ENCODE measurements around the gene ELL3. TPM values are rescaled to one million over a fixed set of nuclear protein-coding genes. Genes with fewer than 3 reads are reported as not detected.
"Not testable (repeated sequence)": the region's sequence is repeated elsewhere in the genome, so short reads cannot be mapped to it uniquely, and the experiment has no call there.

The ELL3 gene
- polyA plus RNA-seq, 1 donor (not counting 4 experiments of a cell fraction or from before 2014, with no cell fraction given) = 17.9 TPM

GRCh38 chr15:43824302-43825246, 47.8 kb upstream of the ELL3 start, which contains the start of gene MFAP1:
MFAP1 (minus strand) TSS chr15:43824690; CDS start chr15:43824569, 121 bp downstream.
- TF ChIP-seq CTCF (optimal IDR thresholded peaks at IDR 0.05 in 1 of 3, IDR thresholded peaks at IDR 0.05 in 1 of 3, conservative IDR thresholded peaks at IDR 0.05 in 1 of 3; ENCODE audit: extremely low read depth in 1 of 3, insufficient read depth in 2 of 3, low read length in 3 of 3) (no peak), EZH2 (IDR thresholded peaks at IDR 0.05; ENCODE audit: low read length) (no peak)
- H3K79me2 ChIP-seq (ENCODE audit: control insufficient read depth, insufficient read depth, low read length) = peaks cover 46% of the 10 kb centered on the region
- H2AFZ ChIP-seq (ENCODE audit: control insufficient read depth, low read length) = peak within 1 kb of the TSS; percentile 89
- H3K4me2 ChIP-seq (ENCODE audit: control insufficient read depth, extremely low read depth, insufficient read depth, low read depth, low read length) = peak within 1 kb of the TSS; percentile 91
- H3K36me3 ChIP-seq (ENCODE audit: control insufficient read depth in 2 of 2, extremely low read depth in 1 of 2, insufficient read depth in 2 of 2, low read length in 2 of 2) = no peaks in the 10 kb centered on the region
- FAIRE-seq (peak; percentile 95), DNase-seq (ENCODE audit: low read depth, low spot score) (peak; percentile 89)
- H4K20me1 ChIP-seq (ENCODE audit: control insufficient read depth, extremely low read depth, insufficient read depth, low read length) = no peaks in the 10 kb centered on the region
- dilution Hi-C loops (cut with MboI; ENCODE audit: extremely low pct_ligation_motif_present, low sequenced_read_pairs) = no loop called here
- H3K9ac ChIP-seq (ENCODE audit: control insufficient read depth, extremely low read depth, insufficient read depth, low read length) = peak within 1 kb of the TSS; percentile 97
- peak within 1 kb of the TSS; percentile 98 for H3K27ac ChIP-seq (ENCODE audit: control insufficient read depth, insufficient read depth, low read length)
- peak within 1 kb of the TSS; percentile 78 to 94 (median 92) for H3K4me3 ChIP-seq (ENCODE audit: control insufficient read depth in 2 of 3, extremely low read depth in 1 of 3, insufficient read depth in 2 of 3, low read depth in 1 of 3, low read length in 3 of 3)
- no peaks in the 10 kb centered on the region for H3K27me3 ChIP-seq (ENCODE audit: control insufficient read depth, extremely low read depth, insufficient read depth, low read length)
- peaks cover 16% of the 10 kb centered on the region for H3K4me1 ChIP-seq (ENCODE audit: control insufficient read depth, extremely low read depth, insufficient read depth, low read length)
- no peaks in the 10 kb centered on the region for H3K9me1 ChIP-seq (ENCODE audit: control insufficient read depth, extremely low read depth, insufficient read depth, low read length)
- H3K9me3 ChIP-seq (ENCODE audit: control insufficient read depth, low read depth, low read length) = no peaks in the 10 kb centered on the region

- Histone ChIP-seq H3K9me3 (ENCODE audit: control insufficient read depth, low read depth, low read length) (no peaks in the 10 kb centered on the region), H3K27me3 (ENCODE audit: control insufficient read depth, extremely low read depth, insufficient read depth, low read length) (no peaks in the 10 kb centered on the region), H3K9ac (ENCODE audit: control insufficient read depth, extremely low read depth, insufficient read depth, low read length) (no peak overlapping the region), H3K36me3 (ENCODE audit: control insufficient read depth in 2 of 2, extremely low read depth in 1 of 2, insufficient read depth in 2 of 2, low read length in 2 of 2) (peaks cover 0 to 11% of the 10 kb centered on the region in 2 experiments), H3K4me2 (ENCODE audit: control insufficient read depth, extremely low read depth, insufficient read depth, low read depth, low read length) (no peak overlapping the region), H3K4me1 (ENCODE audit: control insufficient read depth, extremely low read depth, insufficient read depth, low read length) (peaks cover 11% of the 10 kb centered on the region), H4K20me1 (ENCODE audit: control insufficient read depth, extremely low read depth, insufficient read depth, low read length) (no peaks in the 10 kb centered on the region), H3K9me1 (ENCODE audit: control insufficient read depth, extremely low read depth, insufficient read depth, low read length) (no peaks in the 10 kb centered on the region), H3K79me2 (ENCODE audit: control insufficient read depth, insufficient read depth, low read length) (peaks cover 62% of the 10 kb centered on the region), H2AFZ (ENCODE audit: control insufficient read depth, low read length) (no peak overlapping the region), H3K4me3 (ENCODE audit: control insufficient read depth in 2 of 3, extremely low read depth in 1 of 3, insufficient read depth in 2 of 3, low read depth in 1 of 3, low read length in 3 of 3) (no peak overlapping the region), H3K27ac (ENCODE audit: control insufficient read depth, insufficient read depth, low read length) (no peak overlapping the region)
- no peak for TF ChIP-seq CTCF (optimal IDR thresholded peaks at IDR 0.05 in 1 of 3, IDR thresholded peaks at IDR 0.05 in 1 of 3, conservative IDR thresholded peaks at IDR 0.05 in 1 of 3; ENCODE audit: extremely low read depth in 1 of 3, insufficient read depth in 2 of 3, low read length in 3 of 3)
- TF ChIP-seq EZH2 (IDR thresholded peaks at IDR 0.05; ENCODE audit: low read length) = no peak
- DNase-seq (ENCODE audit: low read depth, low spot score) (no peak), FAIRE-seq (no peak)
- dilution Hi-C loops (cut with MboI; ENCODE audit: extremely low pct_ligation_motif_present, low sequenced_read_pairs) = no loop called here
Measured at GRCh38 chr15:43821505-43821904, 44.7 kb upstream of the ELL3 start.

DNA sequence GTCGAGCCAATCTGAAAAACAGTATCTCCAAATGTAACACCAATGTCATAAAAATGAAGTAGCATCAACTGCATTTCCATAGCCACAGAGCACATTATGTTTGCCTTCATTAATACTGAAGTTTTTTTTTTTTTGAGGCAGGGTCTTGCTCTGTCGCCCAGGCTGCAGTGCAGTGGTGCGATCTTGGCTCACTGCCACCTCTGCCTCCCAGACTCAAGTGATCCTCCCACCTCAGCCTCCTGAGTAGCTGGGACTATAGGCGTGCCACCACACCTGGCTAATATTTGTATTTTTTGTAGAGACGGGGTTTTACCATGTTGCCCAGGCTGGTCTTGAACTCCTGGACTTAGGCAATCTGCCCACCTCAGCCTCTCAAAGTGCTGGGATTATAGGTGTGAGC, 38.3 kb upstream of the ELL3 start:
- H3K9ac ChIP-seq (ENCODE audit: control insufficient read depth, extremely low read depth, insufficient read depth, low read length); FAIRE-seq; dilution Hi-C loops (cut with MboI; ENCODE audit: extremely low pct_ligation_motif_present, low sequenced_read_pairs): not testable (repeated sequence)

More for the DNA sequence above, 38.3 kb upstream of the ELL3 start:
- not testable (repeated sequence) for H3K4me3 ChIP-seq (ENCODE audit: control insufficient read depth in 2 of 3, extremely low read depth in 1 of 3, insufficient read depth in 2 of 3, low read depth in 1 of 3, low read length in 3 of 3); H3K27me3 ChIP-seq (ENCODE audit: control insufficient read depth, extremely low read depth, insufficient read depth, low read length); DNase-seq (ENCODE audit: low read depth, low spot score); H3K4me1 ChIP-seq (ENCODE audit: control insufficient read depth, extremely low read depth, insufficient read depth, low read length); H2AFZ ChIP-seq (ENCODE audit: control insufficient read depth, low read length); H3K9me1 ChIP-seq (ENCODE audit: control insufficient read depth, extremely low read depth, insufficient read depth, low read length); H3K27ac ChIP-seq (ENCODE audit: control insufficient read depth, insufficient read depth, low read length); H3K9me3 ChIP-seq (ENCODE audit: control insufficient read depth, low read depth, low read length); H4K20me1 ChIP-seq (ENCODE audit: control insufficient read depth, extremely low read depth, insufficient read depth, low read length); H3K4me2 ChIP-seq (ENCODE audit: control insufficient read depth, extremely low read depth, insufficient read depth, low read depth, low read length)
- Histone ChIP-seq H3K36me3 (ENCODE audit: control insufficient read depth in 2 of 2, extremely low read depth in 1 of 2, insufficient read depth in 2 of 2, low read length in 2 of 2) (peaks cover 15 to 41% of the 10 kb centered on the region in 2 experiments), H3K79me2 (ENCODE audit: control insufficient read depth, insufficient read depth, low read length) (peaks cover 22% of the 10 kb centered on the region)
